Adipocyte (in vitro differentiated cells): ENCODE data around the gene ADGRL3.

ENCODE experiments used
- DNase-seq: peaks from one replicate; pipeline ENCODE4 v3.0.0-alpha.2; 2015; ENCODE audit warnings: low read depth
- H3K27me3 ChIP-seq: replicated peaks from 2 replicates; pipeline ENCODE4 v1.7.0; 2013; ENCODE audit warnings: mild to moderate bottlenecking, low read length, moderate library complexity; ENCODE audit not compliant: control insufficient read depth, insufficient read depth
- H3K36me3 ChIP-seq: 2 replicates; pipeline ENCODE4 v1.7.0; 2013; ENCODE audit warnings: low read length, mild to moderate bottlenecking, moderate library complexity; ENCODE audit not compliant: control insufficient read depth, insufficient read depth, severe bottlenecking
- H3K4me1 ChIP-seq: 2 replicates; pipeline ENCODE4 v1.7.0; 2013; ENCODE audit warnings: mild to moderate bottlenecking, low read length, moderate library complexity; ENCODE audit not compliant: control insufficient read depth, insufficient read depth
- H3K4me3 ChIP-seq: 2 replicates; pipeline ENCODE4 v1.7.0; 2013; ENCODE audit warnings: mild to moderate bottlenecking, low read length, moderate library complexity
- H3K9ac ChIP-seq: 2 replicates; pipeline ENCODE4 v1.7.0; 2013; ENCODE audit warnings: mild to moderate bottlenecking, low read length, moderate library complexity
- H3K9me3 ChIP-seq: 2 replicates; pipeline ENCODE4 v1.7.0; 2013; ENCODE audit warnings: mild to moderate bottlenecking, low read length, moderate library complexity; ENCODE audit not compliant: control insufficient read depth

Gene ADGRL3

DNA sequence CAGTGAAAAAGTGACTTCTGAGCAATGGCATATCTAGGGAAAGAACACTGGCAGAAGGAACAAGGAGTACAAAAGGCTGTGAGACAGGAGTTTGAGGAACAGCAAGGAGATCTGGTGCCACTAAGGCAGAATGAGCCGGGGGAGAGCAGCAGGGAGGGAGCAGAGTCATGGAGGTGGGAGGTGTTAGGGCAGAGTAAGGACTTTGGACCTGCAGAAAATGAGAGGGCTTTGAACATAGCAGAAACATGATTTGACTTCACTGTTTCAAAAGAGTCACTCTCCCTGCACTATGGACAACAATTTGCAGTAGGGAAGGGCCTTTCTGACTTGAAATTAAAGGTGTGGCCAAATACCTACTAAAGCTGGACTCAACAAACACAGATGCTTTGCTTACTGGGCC, 356.2 kb downstream of the ADGRL3 start:
- no peak overlapping the region for H3K4me3 ChIP-seq
- no peak for DNase-seq
- no peaks in the 10 kb centered on the region for H3K36me3 ChIP-seq
- H3K9ac ChIP-seq: no peak overlapping the region
- no peaks in the 10 kb centered on the region for H3K4me1 ChIP-seq
- H3K27me3 ChIP-seq: no peaks in the 10 kb centered on the region
- no peaks in the 10 kb centered on the region for H3K9me3 ChIP-seq

DNA sequence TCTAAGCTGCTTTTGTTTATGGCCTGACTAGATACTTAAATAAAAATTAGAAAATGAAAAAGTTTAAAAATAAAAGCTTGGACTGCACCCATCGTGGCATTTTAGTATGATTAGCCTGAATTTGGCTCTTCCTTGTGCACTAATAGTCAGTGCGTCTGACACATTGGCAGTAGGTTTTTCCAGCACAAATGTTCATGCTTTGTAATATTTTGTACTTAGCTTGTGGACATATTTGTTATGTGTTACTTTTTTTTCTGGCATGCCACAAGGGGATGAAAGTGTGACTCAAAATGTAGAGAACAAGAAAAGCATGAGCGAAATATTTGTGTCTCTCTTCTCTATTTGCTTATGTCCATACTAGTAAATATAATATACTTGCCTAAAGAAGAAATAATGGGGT, 359.3 kb downstream of the ADGRL3 start:
- Histone ChIP-seq H3K9ac (no peak overlapping the region), H3K4me1 (no peaks in the 10 kb centered on the region), H3K36me3 (no peaks in the 10 kb centered on the region), H3K4me3 (no peak overlapping the region), H3K9me3 (no peaks in the 10 kb centered on the region), H3K27me3 (no peaks in the 10 kb centered on the region)
- no peak for DNase-seq

DNA sequence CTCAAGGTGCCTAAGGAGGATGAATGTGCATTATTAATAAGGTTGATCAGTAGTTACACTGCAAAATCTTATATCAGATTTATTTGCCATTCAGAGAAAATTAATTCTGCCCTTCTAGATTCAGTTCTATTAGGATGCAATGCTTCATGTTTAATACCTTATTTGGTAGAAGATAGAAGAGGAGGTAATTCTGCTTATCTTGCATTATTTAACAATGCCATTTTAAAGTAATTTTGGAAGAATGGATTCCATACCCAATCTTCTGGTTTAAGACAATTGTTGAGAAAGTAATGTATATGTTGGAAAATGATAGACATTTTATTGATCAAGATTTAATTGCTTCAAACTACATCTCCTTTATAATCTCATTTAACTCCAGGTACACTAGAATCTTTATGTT, 360.9 kb downstream of the ADGRL3 start:
- no peak overlapping the region for H3K9ac ChIP-seq
- H3K9me3 ChIP-seq: no peaks in the 10 kb centered on the region
- no peak for DNase-seq
- H3K4me3 ChIP-seq: no peak overlapping the region
- no peaks in the 10 kb centered on the region for H3K27me3 ChIP-seq
- no peaks in the 10 kb centered on the region for H3K36me3 ChIP-seq
- H3K4me1 ChIP-seq: no peaks in the 10 kb centered on the region

DNA sequence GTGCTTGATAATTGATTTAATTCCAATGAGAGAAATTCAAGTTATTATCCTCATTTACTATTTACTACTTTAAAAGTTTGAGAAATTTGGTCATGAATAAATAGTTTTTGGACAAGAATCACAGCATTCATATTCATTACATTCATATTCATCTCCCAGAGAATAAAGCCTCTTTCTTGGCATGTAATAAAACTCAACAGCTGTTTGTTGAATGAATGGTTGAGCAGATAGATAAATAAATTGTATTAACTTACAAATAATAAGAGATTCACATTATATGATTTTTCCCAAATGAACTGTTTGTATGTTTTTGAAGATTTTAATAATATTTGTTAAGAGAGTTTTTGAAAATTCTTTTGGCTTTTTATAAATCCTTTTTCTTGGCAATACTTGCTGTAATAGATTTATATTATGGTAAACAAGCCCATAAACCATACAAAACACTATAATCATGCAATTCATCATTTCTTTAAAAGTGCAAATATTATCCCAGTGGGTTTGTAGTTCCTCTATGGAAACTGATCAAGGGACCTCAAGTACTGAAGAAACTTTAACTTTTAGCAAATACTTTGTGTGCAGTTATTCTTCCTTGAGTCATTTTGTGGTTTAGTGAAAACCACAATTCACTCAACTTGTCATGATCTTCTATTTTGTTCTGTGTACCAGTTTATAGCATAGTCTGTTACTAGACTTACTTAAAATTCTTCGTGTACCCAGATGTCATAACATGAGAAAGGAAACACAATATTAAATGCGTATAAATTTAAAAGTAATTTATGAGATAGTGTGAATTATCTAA, 371.8 kb downstream of the ADGRL3 start:
- H3K9ac ChIP-seq: no peak overlapping the region
- no peaks in the 10 kb centered on the region for H3K27me3 ChIP-seq
- peak; percentile 41 for DNase-seq
- H3K36me3 ChIP-seq: no peaks in the 10 kb centered on the region
- no peaks in the 10 kb centered on the region for H3K9me3 ChIP-seq
- H3K4me1 ChIP-seq: no peaks in the 10 kb centered on the region
- no peak overlapping the region for H3K4me3 ChIP-seq

DNA sequence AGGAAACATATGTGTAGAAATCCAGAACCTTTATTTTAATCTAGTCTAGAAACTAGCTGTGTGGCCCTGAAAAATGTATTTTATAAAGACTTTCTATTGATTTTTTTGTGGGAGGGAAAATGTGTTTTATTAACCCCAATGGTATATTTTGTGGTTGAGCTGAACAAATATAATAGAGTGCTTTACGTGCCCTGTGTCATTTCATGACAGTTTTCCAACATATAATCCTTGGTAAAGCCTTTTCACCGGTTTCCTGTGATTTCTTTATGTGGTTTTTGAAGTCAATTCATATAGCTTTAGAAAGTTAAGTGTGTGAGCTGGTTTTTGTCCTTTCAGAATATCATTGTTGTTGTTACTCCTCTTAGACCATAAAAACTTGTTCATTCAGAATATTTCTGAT, 375.7 kb downstream of the ADGRL3 start:
- Histone ChIP-seq H3K36me3 (no peaks in the 10 kb centered on the region), H3K4me1 (no peaks in the 10 kb centered on the region), H3K9ac (no peak overlapping the region), H3K27me3 (no peaks in the 10 kb centered on the region), H3K9me3 (no peaks in the 10 kb centered on the region), H3K4me3 (no peak overlapping the region)
- no peak for DNase-seq

DNA sequence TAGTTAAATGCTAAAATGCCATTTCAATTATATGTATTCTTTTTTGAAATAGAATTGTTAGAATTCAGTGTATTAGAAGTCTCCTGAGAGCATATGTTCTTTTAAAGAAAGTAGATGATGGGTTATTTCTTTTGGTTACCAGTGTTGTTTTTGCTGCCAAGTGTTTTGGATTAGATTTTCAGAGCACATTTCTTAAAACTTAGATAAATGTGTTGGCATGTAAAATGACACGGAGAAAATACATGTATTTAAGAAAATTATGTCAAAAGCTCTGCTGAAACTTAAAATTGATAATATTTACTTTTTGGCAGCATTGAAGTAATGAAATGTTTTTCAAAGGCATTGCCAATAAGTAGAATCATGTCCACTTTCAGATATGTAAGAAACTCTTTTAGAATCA, 379.7 kb downstream of the ADGRL3 start:
- no peaks in the 10 kb centered on the region for H3K9me3 ChIP-seq
- no peaks in the 10 kb centered on the region for H3K36me3 ChIP-seq
- DNase-seq: no peak

DNA sequence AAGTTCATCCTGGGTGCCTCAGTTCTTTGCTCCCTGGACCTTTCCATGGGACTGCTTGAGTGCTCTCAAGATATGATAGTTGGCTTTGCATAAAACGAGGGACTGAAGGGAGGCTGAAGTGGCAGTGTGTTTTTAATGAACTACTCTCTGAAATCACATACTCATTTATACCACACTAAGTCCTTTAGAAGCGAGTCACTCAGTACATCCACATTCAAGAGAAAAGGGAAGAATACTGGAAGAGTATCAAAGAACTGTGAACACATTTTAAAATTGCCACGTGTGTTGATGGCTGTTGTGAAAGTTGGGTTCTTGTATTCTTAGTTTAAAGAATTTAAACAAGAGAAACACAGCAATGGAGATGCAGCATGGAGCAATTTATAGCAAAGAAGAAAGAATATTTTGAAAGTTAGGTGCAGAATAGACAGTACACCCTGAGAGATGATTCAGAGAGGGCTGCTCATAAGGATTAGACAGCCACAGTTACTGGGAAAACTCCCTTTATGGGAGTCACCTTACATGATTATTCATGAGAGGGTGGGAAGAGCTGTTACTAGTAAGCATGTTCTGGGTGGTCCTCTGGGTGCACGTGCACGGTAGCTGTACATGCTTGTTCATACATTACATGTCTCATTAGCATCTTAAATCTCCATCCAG, 380.7 kb downstream of the ADGRL3 start:
- peak; percentile 6 for DNase-seq
- no peaks in the 10 kb centered on the region for H3K9me3 ChIP-seq
- no peaks in the 10 kb centered on the region for H3K27me3 ChIP-seq
- H3K9ac ChIP-seq: no peak overlapping the region
- no peaks in the 10 kb centered on the region for H3K36me3 ChIP-seq
- H3K4me3 ChIP-seq: no peak overlapping the region
- no peaks in the 10 kb centered on the region for H3K4me1 ChIP-seq

More for the DNA sequence above, 379.7 kb downstream of the ADGRL3 start:
- Histone ChIP-seq H3K27me3 (no peaks in the 10 kb centered on the region), H3K4me1 (no peaks in the 10 kb centered on the region), H3K9ac (no peak overlapping the region), H3K4me3 (no peak overlapping the region)

DNA sequence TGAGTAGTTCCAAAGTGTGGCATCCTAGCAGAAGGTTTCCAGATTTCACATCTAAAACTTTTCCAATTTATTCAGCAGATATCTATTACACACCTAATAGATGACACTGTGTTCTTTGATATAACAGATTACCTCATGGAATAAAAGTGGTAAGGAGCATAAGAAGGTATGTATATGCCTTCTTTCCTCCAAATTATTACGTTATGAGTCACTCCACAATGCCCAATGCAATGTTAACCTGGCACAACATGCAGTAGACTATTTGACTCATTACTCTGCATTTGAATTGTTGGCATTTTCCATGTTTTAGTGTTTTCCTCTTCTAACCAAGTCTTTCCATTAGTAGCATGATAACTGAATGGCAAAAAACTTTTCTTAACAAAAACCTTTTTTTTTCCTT, 383.6 kb downstream of the ADGRL3 start:
- peak; percentile 6 for DNase-seq
- Histone ChIP-seq H3K27me3 (no peaks in the 10 kb centered on the region), H3K9me3 (no peaks in the 10 kb centered on the region), H3K4me1 (no peaks in the 10 kb centered on the region), H3K4me3 (no peak overlapping the region), H3K36me3 (no peaks in the 10 kb centered on the region), H3K9ac (no peak overlapping the region)

DNA sequence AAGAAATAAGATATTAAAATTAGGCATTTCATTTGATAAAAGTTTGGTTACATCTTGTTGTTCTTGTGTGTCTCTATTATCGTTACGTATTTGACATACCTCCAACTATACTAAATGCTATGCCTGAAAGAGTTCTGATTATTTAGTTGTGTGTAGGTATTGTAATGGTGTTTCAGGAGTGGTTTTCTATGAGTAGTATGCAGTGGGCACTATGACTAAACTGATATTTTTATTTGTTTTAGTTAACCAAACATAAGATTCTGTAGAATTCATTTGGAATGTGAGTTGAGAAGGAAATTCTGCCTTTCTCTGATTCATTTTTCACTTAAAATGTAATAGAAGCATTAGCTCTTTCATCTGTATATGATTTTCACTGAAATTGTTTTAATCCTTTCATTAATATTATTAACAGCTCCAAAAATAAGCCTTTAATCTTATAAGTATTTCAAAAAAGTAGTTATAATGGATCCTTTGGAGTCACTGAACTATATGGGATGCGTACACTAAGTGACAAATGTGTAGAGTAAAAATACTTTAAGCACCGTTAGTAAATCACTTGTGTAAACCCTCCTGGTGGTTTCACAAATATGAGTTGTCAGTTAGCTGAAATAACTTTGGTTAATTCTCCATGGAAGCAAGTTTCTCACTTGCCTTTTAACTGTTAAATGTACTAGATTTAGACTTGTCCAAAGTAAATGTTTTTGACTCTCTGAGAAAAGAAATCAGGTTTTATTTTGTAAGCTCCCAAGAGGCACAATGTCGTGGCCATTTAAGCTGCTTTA, 388.7 kb downstream of the ADGRL3 start:
- Histone ChIP-seq H3K36me3 (no peaks in the 10 kb centered on the region), H3K9ac (no peak overlapping the region), H3K4me1 (no peaks in the 10 kb centered on the region), H3K9me3 (no peaks in the 10 kb centered on the region), H3K27me3 (no peaks in the 10 kb centered on the region), H3K4me3 (no peak overlapping the region)
- no peak for DNase-seq

DNA sequence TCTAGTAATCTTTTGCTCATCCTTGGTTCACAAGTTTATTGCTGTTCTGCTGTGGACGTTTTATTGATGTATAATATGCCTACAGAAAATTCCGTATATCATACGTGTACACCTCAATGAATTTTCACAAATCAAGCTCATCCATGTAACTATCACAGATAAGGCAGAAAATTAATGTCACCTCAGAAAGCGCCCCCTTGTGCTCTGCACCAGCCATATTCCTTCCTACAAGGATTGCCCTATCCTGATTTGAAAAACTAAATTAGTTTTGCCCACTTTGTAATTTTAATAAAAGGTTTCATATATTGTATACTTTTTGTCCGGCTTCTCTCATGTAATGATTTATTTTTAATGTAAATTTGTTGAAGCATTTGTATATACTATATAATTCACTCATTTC, 390.8 kb downstream of the ADGRL3 start:
- DNase-seq: no peak
- Histone ChIP-seq H3K27me3 (no peaks in the 10 kb centered on the region), H3K4me1 (no peaks in the 10 kb centered on the region), H3K4me3 (no peak overlapping the region), H3K9ac (no peak overlapping the region), H3K9me3 (no peaks in the 10 kb centered on the region), H3K36me3 (no peaks in the 10 kb centered on the region)

DNA sequence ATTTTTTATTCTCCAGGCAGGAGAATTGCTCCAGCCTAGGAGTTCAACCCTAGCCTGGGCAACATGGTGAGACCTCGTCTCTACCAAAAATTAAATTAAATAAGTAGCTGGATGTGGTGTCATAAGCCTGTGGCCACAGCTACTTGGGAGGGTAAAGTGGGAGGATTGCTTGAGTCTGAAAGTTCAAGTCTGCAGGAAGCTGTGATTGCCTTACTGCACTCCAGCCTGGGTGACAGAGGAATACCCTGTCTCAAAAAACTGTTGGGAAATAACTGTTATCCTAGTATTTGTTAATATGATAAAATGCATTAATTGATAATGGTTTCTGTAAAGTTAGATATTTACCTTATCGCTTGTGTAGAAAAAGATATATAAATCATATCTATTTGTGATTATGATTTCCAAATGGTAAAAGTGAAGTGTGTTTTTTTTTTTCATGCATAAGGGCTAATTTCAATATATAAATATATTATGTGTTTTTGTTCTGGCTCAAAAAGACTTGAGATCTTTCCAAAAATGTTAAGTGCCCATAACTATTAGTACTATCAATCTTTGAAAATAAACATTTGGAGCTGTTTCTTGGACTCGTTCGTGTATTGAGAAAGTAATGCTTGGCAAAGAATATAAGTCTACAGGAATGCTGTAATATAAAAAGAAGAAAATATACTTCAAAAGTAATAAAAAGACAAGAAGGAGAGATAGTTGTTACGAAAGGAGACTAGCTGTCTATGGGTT, 396.6 kb downstream of the ADGRL3 start:
- Histone ChIP-seq H3K9me3 (no peaks in the 10 kb centered on the region), H3K4me1 (no peaks in the 10 kb centered on the region), H3K4me3 (no peak overlapping the region), H3K9ac (no peak overlapping the region), H3K36me3 (no peaks in the 10 kb centered on the region), H3K27me3 (no peaks in the 10 kb centered on the region)
- no peak for DNase-seq
